GM12873 (cell line): ENCODE data around the gene TNFSF4.

Experiments used
- CTCF ChIP-seq: IDR thresholded peaks from 2 replicates; pipeline ENCODE4 v1.5.1; 2012; ENCODE audit warnings: low read depth, mild to moderate bottlenecking, moderate library complexity, low read length, control low read depth; ENCODE audit not compliant: insufficient read depth; ENCODE audit errors: missing control alignments

TNFSF4 gene

GRCh38 chr1:173152598-173152997, 54.5 kb downstream of the TNFSF4 start:
- no peak for TF ChIP-seq CTCF

- TF ChIP-seq CTCF = no peak
Measured at GRCh38 chr1:173150795-173151194, 56.3 kb downstream of the TNFSF4 start.

GRCh38 chr1:173149887-173150286, 57.2 kb downstream of the TNFSF4 start:
- no peak for TF ChIP-seq CTCF

GRCh38 chr1:173148971-173149370, 58.2 kb downstream of the TNFSF4 start:
- no peak for TF ChIP-seq CTCF

GRCh38 chr1:173148545-173148944, 58.6 kb downstream of the TNFSF4 start:
- TF ChIP-seq CTCF = no peak

- TF ChIP-seq CTCF = no peak
Measured at GRCh38 chr1:173140733-173141132, 66.4 kb downstream of the TNFSF4 start.

- TF ChIP-seq CTCF = no peak
Measured at GRCh38 chr1:173139706-173140105, 67.4 kb downstream of the TNFSF4 start.
